Stimulated activated CD4-positive, alpha-beta T cell treated with anti-CD3 and anti-CD28 coated beads, Interleukin-15, amount 100 ng/mL, for 48 hours (primary cell): ENCODE measurements around the gene SLC16A14.

ENCODE experiments used
- DNase-seq, 2 donors: peaks; one replicate each; pipeline ENCODE4 v3.0.0-alpha.2; 2020; ENCODE audit warnings: low read depth in 2 of 2

SLC16A14 gene

GRCh38 chr2:230042195-230042594 lies 26.5 kb downstream of the SLC16A14 start:
- no peak for DNase-seq

- no peak for DNase-seq
Observed at GRCh38 chr2:230023313-230023712, 45.4 kb downstream of the SLC16A14 start.

- DNase-seq, result no peak
Observed at GRCh38 chr2:230019742-230020141, 49.0 kb downstream of the SLC16A14 start.

- DNase-seq, result no peak
Observed at GRCh38 chr2:230018153-230018552, 50.6 kb downstream of the SLC16A14 start.

GRCh38 chr2:230016844-230017243 lies 51.9 kb downstream of the SLC16A14 start:
- DNase-seq, result no peak

GRCh38 chr2:230012267-230012884 lies 56.3 kb downstream of the SLC16A14 start:
- no peak for DNase-seq

GRCh38 chr2:230011617-230012016 lies 57.1 kb downstream of the SLC16A14 start:
- no peak for DNase-seq

GRCh38 chr2:230010501-230010900 lies 58.2 kb downstream of the SLC16A14 start:
- DNase-seq, result no peak

GRCh38 chr2:230008708-230009066 lies 60.0 kb downstream of the SLC16A14 start:
- DNase-seq, result no peak

- peak; percentile 62 to 78 for DNase-seq
Observed at GRCh38 chr2:230007931-230008707, 60.6 kb downstream of the SLC16A14 start.

GRCh38 chr2:230000118-230000841 lies 68.4 kb downstream of the SLC16A14 start:
- DNase-seq, result no peak

GRCh38 chr2:229997565-229997964 lies 71.2 kb downstream of the SLC16A14 start:
- no peak for DNase-seq

- no peak for DNase-seq
Observed at GRCh38 chr2:229996320-229996719, 72.4 kb downstream of the SLC16A14 start.

GRCh38 chr2:229993236-229993635 lies 75.5 kb downstream of the SLC16A14 start:
- DNase-seq, result no peak
